ENCODE measurements around the gene AP1AR. TPM values are rescaled to one million over a fixed set of nuclear protein-coding genes. Genes with fewer than 3 reads are reported as not detected.

Gene AP1AR
- 9.4 TPM for polyA plus RNA-seq (2012; ENCODE audit: insufficient read depth, insufficient read length, low read depth)

GRCh38 chr4:112231779-112232713 is at the start of gene AP1AR:
AP1AR (plus strand) TSS chr4:112231787; CDS start chr4:112232092, 305 bp downstream.
- no peaks in the 10 kb centered on the region for H3K4me1 ChIP-seq
- no peaks in the 10 kb centered on the region for H3K27me3 ChIP-seq
- H3K36me3 ChIP-seq: peaks cover 3% of the 10 kb centered on the region; the same call in 1 of the 2 replicates
- no peaks in the 10 kb centered on the region for H3K9me3 ChIP-seq
- peak within 1 kb of the TSS; percentile 89 for H3K4me3 ChIP-seq (ENCODE audit: low read depth, low read length)
- TF ChIP-seq CTCF (IDR thresholded peaks at IDR 0.05; ENCODE audit: low read depth, low read length): peak; percentile 35
- peak; percentile 93 for DNase-seq

- no peak for DNase-seq
- Histone ChIP-seq H3K4me1 (no peaks in the 10 kb centered on the region), H3K36me3 (no peaks in the 10 kb centered on the region), H3K4me3 (ENCODE audit: low read depth, low read length) (no peak overlapping the region), H3K27me3 (no peaks in the 10 kb centered on the region; the same call in 1 of the 2 replicates), H3K9me3 (no peaks in the 10 kb centered on the region)
- no peak for TF ChIP-seq CTCF (IDR thresholded peaks at IDR 0.05; ENCODE audit: low read depth, low read length)
Measured at GRCh38 chr4:112182604-112183003, 49.0 kb upstream of the AP1AR start.

GRCh38 chr4:112183252-112183651 is 48.3 kb upstream of the AP1AR start:
- H3K9me3 ChIP-seq: no peaks in the 10 kb centered on the region
- H3K4me3 ChIP-seq (ENCODE audit: low read depth, low read length): no peak overlapping the region
- DNase-seq: no peak
- H3K27me3 ChIP-seq: no peaks in the 10 kb centered on the region; the same call in 1 of the 2 replicates
- no peaks in the 10 kb centered on the region for H3K36me3 ChIP-seq
- H3K4me1 ChIP-seq: no peaks in the 10 kb centered on the region
- TF ChIP-seq CTCF (IDR thresholded peaks at IDR 0.05; ENCODE audit: low read depth, low read length): no peak

- no peak for DNase-seq
- Histone ChIP-seq H3K9me3 (no peaks in the 10 kb centered on the region), H3K36me3 (no peaks in the 10 kb centered on the region), H3K27me3 (no peaks in the 10 kb centered on the region), H3K4me1 (no peaks in the 10 kb centered on the region), H3K4me3 (ENCODE audit: low read depth, low read length) (no peak overlapping the region)
- no peak for TF ChIP-seq CTCF (IDR thresholded peaks at IDR 0.05; ENCODE audit: low read depth, low read length)
Measured at GRCh38 chr4:112184438-112184837, 47.1 kb upstream of the AP1AR start.

- Histone ChIP-seq H3K9me3 (no peaks in the 10 kb centered on the region), H3K36me3 (no peaks in the 10 kb centered on the region), H3K4me3 (ENCODE audit: low read depth, low read length) (no peak overlapping the region), H3K27me3 (no peaks in the 10 kb centered on the region), H3K4me1 (no peaks in the 10 kb centered on the region)
- TF ChIP-seq CTCF (IDR thresholded peaks at IDR 0.05; ENCODE audit: low read depth, low read length): no peak
- no peak for DNase-seq
Measured at GRCh38 chr4:112185334-112185733, 46.3 kb upstream of the AP1AR start.
